Renal cortex interstitium (tissue), 11 donors: Measurements from ENCODE around the gene CD248. TPM values are rescaled to one million over a fixed set of nuclear protein-coding genes. Genes with fewer than 3 reads are reported as not detected.

ENCODE experiments used
- DNase-seq, 11 donors: peaks; one replicate each; pipeline ENCODE4 v3.0.0-alpha.2; 2013; ENCODE audit warnings: low read depth in 9 of 11, low spot score in 4 of 11; ENCODE audit errors: extremely low read depth in 1 of 11
- polyA plus RNA-seq, 3 donors: library from polyadenylated mRNA; unstranded; fragments of 120-200 nt; gene quantifications; one replicate each; pipeline ENCODE4 v1.2.1, GENCODE V29; 2013; ENCODE audit not compliant: insufficient read length in 3 of 3

The CD248 gene
- polyA plus RNA-seq, 3 donors = 56.2 to 88.4 (median 60.0) TPM

DNA sequence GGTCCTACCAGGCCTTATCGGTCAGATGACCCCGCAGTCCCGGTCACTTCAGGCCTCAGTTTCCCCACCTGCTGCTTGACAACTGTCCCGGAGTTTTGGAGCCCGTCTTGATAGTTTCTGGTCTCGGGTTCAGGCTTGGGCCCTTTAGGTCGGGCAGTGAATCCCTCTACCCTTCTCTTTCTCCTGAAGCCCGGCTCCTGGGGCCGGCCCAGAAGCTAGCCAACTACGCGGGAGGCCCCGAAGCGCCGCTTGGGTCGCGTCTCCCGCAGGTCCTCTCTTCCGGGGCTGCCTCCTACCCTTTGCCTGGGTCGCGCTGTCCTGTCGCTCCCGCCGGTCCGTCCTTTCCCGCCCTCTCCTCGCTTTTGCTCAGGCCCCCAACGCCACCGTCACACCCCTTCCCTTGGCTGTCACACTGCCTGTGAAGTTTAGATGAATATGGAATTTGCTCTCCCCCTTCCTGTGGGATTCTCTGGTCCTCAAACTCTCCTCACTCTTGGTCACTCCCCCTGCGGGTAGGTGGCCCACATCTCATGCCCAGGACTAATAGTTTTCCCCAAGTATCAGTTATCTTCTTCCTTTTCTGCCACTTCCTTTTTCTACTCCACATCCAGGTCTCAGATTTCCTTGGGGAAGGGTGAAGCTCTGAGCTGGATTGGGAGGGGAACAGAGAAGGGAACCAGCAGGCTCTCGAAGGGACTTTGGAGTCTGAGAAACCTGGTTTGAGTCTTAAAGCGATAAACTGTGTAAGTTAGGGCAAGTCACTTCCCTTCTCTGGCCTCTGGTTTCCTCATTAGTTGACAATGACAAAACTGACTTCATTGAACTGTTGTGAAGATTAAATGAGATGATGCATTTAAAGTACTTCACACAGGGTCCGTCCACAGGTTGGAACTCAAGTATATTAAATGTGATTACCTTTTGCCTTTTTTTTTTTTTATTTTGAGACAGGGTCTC, 47.6 kb downstream of the CD248 start:
- no peak for DNase-seq

GRCh38 chr11:66268244-66268951, 48.4 kb downstream of the CD248 start, which contains the start of gene RAB1B:
TSS of gene RAB1B (plus strand) at chr11:66268639. CDS start at chr11:66268680, 41 bp downstream.
- DNase-seq = peak; percentile 99 to 100 (median 100)

- DNase-seq = peak in 10 of 11 donors; percentile 69 to 88 (median 82)
Measured at GRCh38 chr11:66267379-66268243, 49.2 kb downstream of the CD248 start.

GRCh38 chr11:66267039-66267378, 49.8 kb downstream of the CD248 start:
- DNase-seq = no peak

DNA sequence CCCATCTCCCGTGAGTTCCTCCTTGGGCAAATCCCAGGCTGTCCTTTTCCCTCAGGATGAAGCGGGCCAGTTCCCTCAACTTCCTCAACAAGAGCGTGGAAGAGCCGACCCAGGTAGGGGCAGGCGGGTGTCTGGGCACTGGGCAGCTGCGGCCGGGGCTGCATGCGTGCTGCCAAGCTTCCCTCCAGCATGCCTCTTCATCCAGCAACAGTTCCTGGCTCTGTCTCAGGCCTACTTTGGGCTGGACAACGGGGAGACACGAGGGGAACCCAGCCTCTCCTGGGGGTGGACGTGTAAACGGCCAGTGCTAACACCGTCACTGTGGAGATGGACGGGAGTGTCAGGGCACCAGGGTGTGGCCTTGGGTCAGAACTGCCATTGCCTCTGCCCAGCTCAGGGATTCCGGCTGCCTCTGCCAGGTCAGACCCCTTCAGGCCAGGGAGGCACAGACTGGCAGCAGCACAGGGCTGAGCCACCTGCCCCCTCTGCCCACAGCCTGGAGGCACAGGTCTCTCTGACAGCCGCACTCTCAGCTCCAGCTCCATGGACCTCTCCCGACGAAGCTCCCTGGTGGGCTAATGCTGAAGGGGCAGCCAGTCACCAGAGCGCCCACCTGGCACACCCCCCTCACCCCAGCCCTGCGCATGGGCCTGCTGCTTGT, 50.3 kb downstream of the CD248 start:
- DNase-seq = no peak

DNA sequence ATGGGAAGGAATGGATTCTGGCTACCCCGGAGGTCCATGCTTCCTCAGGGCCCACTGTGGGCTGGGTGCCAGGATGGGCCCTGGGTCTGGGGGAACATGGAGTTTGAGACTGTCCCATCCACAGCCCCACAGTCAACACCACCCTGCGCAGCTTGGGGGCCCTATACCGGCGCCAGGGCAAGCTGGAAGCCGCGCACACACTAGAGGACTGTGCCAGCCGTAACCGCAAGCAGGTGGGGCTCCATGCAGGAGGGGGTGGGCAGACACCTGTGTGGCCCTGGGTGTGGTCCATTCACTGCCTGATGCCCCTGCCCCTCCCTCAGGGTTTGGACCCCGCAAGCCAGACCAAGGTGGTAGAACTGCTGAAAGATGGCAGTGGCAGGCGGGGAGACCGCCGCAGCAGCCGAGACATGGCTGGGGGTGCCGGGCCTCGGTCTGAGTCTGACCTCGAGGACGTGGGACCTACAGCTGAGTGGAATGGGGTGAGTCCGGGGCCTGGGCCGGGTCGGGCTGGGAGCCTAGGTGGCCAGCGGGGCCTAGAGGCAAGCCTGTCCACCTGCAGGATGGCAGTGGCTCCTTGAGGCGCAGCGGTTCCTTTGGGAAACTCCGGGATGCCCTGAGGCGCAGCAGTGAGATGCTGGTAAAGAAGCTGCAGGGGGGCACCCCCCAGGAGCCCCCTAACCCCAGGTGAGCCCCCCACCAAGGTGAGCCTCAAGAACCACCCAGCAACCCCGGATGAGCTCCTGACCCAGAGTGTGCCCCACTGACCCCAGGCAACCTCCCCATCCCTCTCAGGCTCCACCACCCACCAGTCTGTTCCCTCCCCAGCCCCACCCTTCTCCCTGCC, 51.1 kb downstream of the CD248 start:
- no peak for DNase-seq

DNA sequence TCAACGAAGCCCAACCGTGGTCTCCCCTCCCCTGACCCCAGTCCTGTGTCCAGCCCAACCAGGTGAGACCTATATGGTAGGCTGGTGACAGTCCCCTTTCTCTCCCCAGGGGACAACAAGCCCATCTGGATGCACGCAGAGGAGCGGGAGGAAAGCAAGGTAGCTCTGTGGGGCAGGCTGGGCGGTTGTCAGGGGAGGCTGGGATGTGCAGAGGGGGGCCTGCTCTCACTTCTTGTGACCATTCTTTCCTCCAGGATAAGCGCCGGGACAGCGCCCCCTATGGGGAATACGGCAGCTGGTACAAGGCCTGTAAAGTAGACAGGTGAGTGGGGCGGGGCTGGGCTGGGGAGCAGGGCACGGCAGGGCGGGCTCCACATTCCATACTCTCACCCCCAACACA, 51.9 kb downstream of the CD248 start:
- no peak for DNase-seq

Other genes starting within 250 kb of the CD248 start
- gene PACS1, start 246.8 kb downstream of the CD248 start, polyA plus RNA-seq = 10 to 100 TPM; 48.0 to 59.2 (median 53.1) TPM
- 10 to 100 TPM; 18.5 to 29.5 (median 27.7) TPM for gene KLC2, start 59.3 kb downstream of the CD248 start, polyA plus RNA-seq
- 100 to 1,000 TPM; 106 to 142 (median 126) TPM for gene RAB1B, start 48.4 kb downstream of the CD248 start, polyA plus RNA-seq
- gene CNIH2, start 38.9 kb downstream of the CD248 start, polyA plus RNA-seq = 1 to 10 TPM; 1.9 to 3.8 (median 3.7) TPM
- gene YIF1A, start 27.9 kb downstream of the CD248 start, polyA plus RNA-seq = 10 to 100 TPM; 43.3 to 61.5 (median 57.3) TPM
- under 1 TPM in 2 of 3 donors, not detected in 1; 0.07 to 0.09 TPM for gene TMEM151A, start 25.1 kb downstream of the CD248 start, polyA plus RNA-seq
- 1 to 10 TPM; 1.9 to 3.6 (median 2.8) TPM for gene RIN1, start 19.4 kb upstream of the CD248 start, polyA plus RNA-seq
- gene BRMS1, start 28.1 kb upstream of the CD248 start, polyA plus RNA-seq = 10 to 100 TPM; 27.0 to 35.4 (median 32.8) TPM
- gene B4GAT1, start 30.6 kb upstream of the CD248 start, polyA plus RNA-seq = 10 to 100 TPM; 47.9 to 56.7 (median 51.3) TPM
- gene SLC29A2, start 54.7 kb upstream of the CD248 start, polyA plus RNA-seq = 10 to 100 TPM; 18.0 to 24.8 (median 22.0) TPM
- under 1 TPM; 0.09 to 0.50 (median 0.30) TPM for gene NPAS4, start 104.0 kb upstream of the CD248 start, polyA plus RNA-seq
- gene MRPL11, start 121.8 kb upstream of the CD248 start, polyA plus RNA-seq = 10 to 100 TPM; 68.5 to 82.4 (median 73.3) TPM
- gene PELI3, start 149.9 kb upstream of the CD248 start, polyA plus RNA-seq = 1 to 10 TPM; 4.1 to 6.3 (median 5.9) TPM
- 10 to 100 TPM; 20.0 to 26.1 (median 23.6) TPM for gene DPP3, start 163.4 kb upstream of the CD248 start, polyA plus RNA-seq
- 10 to 100 TPM; 71.3 to 92.4 (median 71.7) TPM for gene BBS1, start 193.6 kb upstream of the CD248 start, polyA plus RNA-seq
- 10 to 100 TPM in 1 of 3 donors, 1 to 10 TPM in 2; 6.3 to 10.6 (median 9.2) TPM for gene ZDHHC24, start 229.0 kb upstream of the CD248 start, polyA plus RNA-seq
- gene ACTN3, start 229.9 kb upstream of the CD248 start, polyA plus RNA-seq = under 1 TPM; 0.38 to 0.56 (median 0.49) TPM